ENCODE data around the gene RNF214.

DNA sequence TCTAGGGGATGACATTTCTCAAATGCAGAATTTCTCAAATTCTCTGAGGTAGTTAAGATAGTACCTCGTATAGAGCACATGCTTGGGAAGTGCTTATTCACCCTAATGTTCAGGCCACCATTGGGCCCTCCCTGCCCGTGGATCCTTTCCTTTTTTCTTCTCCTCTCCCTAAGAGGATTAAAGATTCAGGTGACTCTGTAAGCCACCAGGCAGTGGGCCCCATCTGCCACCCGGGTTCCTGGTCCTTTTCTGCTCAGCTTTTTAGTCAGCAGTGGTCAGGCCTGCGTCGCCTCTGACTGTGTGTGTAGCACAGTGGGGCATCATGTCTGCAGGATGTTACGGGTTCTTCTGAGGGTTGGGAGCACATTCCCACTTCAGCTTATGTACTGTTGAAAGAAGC, 102.4 kb downstream of the RNF214 start:
- TF ChIP-seq POLR2A (IDR thresholded peaks at IDR 0.05) = no peak
- no peak for TF ChIP-seq EP300 (IDR thresholded peaks at IDR 0.05)
- TF ChIP-seq, protein P1, sequence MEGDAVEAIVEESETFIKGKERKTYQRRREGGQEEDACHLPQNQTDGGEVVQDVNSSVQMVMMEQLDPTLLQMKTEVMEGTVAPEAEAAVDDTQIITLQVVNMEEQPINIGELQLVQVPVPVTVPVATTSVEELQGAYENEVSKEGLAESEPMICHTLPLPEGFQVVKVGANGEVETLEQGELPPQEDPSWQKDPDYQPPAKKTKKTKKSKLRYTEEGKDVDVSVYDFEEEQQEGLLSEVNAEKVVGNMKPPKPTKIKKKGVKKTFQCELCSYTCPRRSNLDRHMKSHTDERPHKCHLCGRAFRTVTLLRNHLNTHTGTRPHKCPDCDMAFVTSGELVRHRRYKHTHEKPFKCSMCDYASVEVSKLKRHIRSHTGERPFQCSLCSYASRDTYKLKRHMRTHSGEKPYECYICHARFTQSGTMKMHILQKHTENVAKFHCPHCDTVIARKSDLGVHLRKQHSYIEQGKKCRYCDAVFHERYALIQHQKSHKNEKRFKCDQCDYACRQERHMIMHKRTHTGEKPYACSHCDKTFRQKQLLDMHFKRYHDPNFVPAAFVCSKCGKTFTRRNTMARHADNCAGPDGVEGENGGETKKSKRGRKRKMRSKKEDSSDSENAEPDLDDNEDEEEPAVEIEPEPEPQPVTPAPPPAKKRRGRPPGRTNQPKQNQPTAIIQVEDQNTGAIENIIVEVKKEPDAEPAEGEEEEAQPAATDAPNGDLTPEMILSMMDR (IDR thresholded peaks at IDR 0.05) = no peak

Data from stomach (tissue), 4 donors.